ENCODE data around the gene FRMD1.

Gene FRMD1

DNA sequence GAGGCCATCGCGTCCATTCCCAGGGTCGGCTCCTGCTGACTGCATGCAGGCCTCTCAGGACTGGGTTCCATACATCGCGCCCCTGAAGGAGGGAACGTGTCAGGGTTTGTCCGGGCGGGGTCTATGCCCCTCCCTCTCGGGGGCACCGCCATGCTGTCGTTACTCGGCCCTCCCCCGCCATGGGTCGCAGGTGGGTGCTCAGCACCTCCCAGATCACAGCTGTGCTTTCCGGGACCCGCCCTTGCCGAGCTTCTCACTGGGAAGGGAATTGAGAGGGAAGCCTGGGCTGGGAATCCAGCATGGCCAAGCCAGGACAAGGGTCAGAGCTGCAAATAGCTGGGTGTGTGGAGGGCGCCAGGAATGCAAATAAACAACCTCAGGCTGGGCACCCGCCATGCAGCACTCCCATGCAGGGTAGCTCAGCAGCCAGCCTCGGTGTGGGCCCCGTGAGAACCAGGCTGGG, at the start of gene FRMD1:
TSS of gene FRMD1 (minus strand) at position 270 of the 463 bp plus-strand sequence. CDS start at position 152, 118 bp downstream.
- no peak for ATAC-seq
- DNase-seq, result no peak
- no peaks in the 10 kb centered on the region for H3K4me1 Mint-ChIP-seq
- H3K27me3 Mint-ChIP-seq, result no peaks in the 10 kb centered on the region
- H3K27ac Mint-ChIP-seq, result no peak within 1 kb of the TSS
- H3K4me3 Mint-ChIP-seq, result no peak within 1 kb of the TSS
- H3K36me3 Mint-ChIP-seq (ENCODE audit: low read depth), result no peaks in the 10 kb centered on the region
- H3K9me3 Mint-ChIP-seq, result no peaks in the 10 kb centered on the region

DNA sequence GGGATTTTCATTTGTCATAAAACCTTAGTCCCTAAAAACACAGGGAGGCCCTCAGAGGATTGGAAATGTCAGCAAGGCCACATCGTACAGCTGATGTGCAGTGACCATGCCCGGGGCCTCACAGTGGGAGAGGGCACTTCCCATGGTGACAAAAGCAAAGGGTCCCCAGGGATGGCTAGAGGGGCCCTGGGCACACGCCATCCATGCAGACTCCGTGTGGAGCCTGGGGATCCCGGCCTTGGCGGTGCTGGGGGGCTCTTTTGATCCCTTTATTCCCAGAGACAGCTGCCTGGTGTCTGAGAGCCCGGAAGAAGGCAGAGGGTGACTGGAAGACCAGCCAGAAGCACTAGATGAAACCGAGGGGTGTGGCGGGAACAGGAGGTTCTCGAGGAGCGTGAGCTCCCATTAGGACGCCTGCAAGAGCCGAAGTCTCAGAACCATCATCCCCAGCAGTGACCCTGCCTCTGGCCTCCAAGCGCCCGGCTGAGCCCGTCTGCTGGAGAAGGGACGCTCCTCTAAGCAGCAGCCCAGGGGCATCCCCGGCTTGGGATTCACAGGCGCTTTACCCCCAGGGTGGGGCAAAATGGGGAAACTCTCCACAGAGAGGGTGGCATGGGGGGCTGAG, 49.1 kb upstream of the FRMD1 start:
- Mint-ChIP-seq H3K27me3 (peaks cover 8% of the 10 kb centered on the region), H3K4me3 (no peak overlapping the region), H3K9me3 (peaks cover under 1% of the 10 kb centered on the region), H3K36me3 (ENCODE audit: low read depth) (no peaks in the 10 kb centered on the region), H3K27ac (no peak overlapping the region), H3K4me1 (no peaks in the 10 kb centered on the region)
- DNase-seq (no peak), ATAC-seq (no peak)

DNA sequence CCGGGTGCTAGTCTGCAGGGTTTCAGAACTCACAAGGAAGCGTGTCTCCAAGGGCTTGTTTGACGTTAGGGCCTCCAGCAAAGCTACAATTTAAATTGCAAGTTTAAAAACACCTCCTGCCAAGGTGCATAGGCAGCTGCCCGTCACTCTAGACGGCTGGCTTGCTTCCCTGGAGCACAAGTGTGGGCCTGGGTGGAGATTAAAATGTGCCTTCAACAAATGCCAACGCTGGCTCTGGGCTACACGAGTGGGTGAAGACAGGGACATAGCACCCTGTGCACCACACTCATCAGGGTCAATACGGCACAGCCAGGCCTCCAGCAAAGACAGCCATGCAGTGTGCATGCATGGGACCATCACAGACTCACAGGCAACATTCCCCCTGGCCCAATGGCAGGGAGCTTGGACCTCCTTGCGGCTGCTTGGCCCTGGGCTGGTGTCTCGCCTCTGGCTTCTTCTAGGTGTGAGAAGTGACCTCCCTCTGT, 48.4 kb upstream of the FRMD1 start:
- Mint-ChIP-seq H3K4me3 (no peak overlapping the region), H3K27me3 (peaks cover 8% of the 10 kb centered on the region), H3K4me1 (no peaks in the 10 kb centered on the region), H3K27ac (no peak overlapping the region), H3K9me3 (peaks cover 4% of the 10 kb centered on the region), H3K36me3 (ENCODE audit: low read depth) (no peaks in the 10 kb centered on the region)
- ATAC-seq (no peak), DNase-seq (no peak)

DNA sequence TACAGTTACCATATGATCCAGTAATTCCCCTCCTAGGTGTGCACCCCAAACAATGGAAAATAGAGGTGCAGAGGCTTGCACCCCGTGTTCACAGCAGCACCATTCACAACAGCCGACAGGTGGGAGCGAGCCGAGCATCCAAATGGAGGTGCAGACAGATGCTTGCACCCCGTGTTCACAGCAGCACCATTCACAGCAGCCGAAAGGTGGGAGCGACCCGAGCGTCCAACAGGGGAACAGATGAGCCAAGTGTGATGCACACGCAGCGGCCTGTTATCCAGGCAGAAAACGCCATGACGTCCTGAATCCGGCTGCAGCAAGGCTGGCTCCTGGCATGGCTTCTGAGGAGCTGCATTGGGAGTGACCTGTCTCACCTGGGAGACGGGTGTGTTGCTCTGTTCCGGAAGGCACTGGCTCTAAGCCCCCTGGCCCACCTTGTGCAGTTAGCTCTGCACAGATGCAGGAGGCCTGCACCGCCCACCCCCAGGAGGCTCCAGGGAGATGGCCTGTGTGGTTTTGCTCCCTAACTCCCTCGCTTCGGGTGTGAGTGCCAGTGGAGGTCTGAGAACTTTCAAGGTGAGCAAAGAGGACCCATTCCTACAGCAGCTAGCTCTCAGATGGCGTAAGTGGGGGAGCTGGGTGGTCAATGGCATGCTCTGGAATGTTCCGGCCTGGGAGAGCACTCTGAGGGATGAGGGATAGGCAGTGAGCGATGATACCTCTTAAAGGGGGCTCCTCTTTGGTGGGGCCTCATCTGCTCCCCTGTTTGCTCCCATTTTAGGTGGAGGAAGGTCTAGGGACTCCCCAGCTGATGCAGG, 47.8 kb upstream of the FRMD1 start:
- H3K27ac Mint-ChIP-seq, result no peak overlapping the region
- H3K9me3 Mint-ChIP-seq, result peaks cover 4% of the 10 kb centered on the region
- ATAC-seq, result no peak
- H3K27me3 Mint-ChIP-seq, result peaks cover 6% of the 10 kb centered on the region
- H3K4me1 Mint-ChIP-seq, result no peaks in the 10 kb centered on the region
- no peaks in the 10 kb centered on the region for H3K36me3 Mint-ChIP-seq (ENCODE audit: low read depth)
- H3K4me3 Mint-ChIP-seq, result no peak overlapping the region
- no peak for DNase-seq

DNA sequence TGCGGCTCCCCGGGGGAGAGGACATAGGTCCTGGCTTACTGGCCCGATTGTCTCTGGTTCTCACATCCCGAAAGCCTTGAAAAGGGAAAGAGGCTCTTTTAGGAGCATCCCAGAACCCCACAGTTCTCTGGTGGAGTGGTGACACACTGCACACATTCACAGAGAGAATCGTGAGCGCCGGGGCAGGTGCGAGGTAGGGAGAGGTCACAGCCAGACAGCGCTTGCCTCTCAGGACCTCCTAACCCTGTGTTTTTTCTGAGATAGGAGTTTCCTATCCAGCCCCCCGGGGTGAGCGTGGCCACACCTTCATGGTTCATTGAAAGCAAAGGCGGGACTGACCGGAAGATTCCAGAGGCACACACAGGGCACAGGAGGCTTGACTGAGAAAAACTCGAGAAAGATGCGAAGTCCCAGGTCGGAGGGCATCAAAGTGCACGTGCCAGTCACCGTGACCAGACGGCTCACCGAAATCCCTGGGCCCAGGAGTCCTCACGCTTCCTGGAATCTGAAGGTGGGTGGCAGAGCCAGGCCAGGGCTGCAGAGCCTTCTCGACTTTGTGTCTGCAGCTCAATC, 46.5 kb upstream of the FRMD1 start:
- Mint-ChIP-seq H3K36me3 (ENCODE audit: low read depth) (no peaks in the 10 kb centered on the region), H3K9me3 (peaks cover 4% of the 10 kb centered on the region), H3K4me1 (peaks cover 3% of the 10 kb centered on the region), H3K27ac (no peak overlapping the region), H3K27me3 (no peaks in the 10 kb centered on the region), H3K4me3 (no peak overlapping the region)
- ATAC-seq, result no peak
- DNase-seq, result no peak

DNA sequence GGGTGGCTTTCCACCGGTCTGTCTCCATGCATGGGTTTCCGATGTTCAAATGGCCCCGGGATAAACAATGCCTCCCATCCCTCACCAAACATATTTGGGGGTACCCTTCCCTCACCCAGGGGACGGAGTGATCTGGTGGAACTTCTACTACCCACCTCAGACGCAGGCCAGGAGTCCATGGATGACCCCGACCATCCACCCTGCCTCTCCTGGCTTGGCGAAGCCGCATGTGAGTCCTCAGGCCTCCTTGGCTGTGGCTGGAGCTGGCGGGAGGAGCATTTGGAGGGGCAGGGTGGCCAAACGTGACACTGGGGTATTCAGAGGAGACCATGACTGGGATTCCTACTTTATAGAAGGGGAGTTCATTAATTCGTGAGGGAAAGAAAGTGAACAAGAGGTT, 45.9 kb upstream of the FRMD1 start:
- ATAC-seq (no peak), DNase-seq (no peak)
- Mint-ChIP-seq H3K4me1 (peaks cover 3% of the 10 kb centered on the region), H3K27me3 (no peaks in the 10 kb centered on the region), H3K4me3 (no peak overlapping the region), H3K36me3 (ENCODE audit: low read depth) (no peaks in the 10 kb centered on the region), H3K27ac (no peak overlapping the region), H3K9me3 (peaks cover 4% of the 10 kb centered on the region)

DNA sequence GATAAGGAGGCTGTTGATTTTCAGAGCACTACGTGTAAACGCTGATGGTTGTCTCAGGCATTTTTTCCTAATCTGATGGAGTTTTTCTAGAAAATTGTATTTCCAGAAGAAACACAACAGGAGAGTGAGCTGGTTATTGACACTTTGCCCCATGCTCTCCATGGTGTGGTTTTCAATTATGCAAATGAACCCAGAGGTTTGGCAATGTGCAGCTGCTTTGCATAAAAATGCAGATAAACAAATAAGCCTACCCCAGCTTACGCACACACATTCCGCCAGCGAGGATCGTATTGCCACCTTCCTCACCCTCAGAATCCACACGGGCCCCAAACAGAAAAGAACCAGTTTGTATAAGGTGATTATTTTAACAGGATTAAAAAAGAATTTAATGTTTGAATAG, 45.1 kb upstream of the FRMD1 start:
- Mint-ChIP-seq H3K9me3 (peaks cover 4% of the 10 kb centered on the region), H3K4me1 (peaks cover 3% of the 10 kb centered on the region), H3K27ac (no peak overlapping the region), H3K27me3 (no peaks in the 10 kb centered on the region), H3K4me3 (no peak overlapping the region), H3K36me3 (ENCODE audit: low read depth) (no peaks in the 10 kb centered on the region)
- no peak for ATAC-seq
- no peak for DNase-seq

DNA sequence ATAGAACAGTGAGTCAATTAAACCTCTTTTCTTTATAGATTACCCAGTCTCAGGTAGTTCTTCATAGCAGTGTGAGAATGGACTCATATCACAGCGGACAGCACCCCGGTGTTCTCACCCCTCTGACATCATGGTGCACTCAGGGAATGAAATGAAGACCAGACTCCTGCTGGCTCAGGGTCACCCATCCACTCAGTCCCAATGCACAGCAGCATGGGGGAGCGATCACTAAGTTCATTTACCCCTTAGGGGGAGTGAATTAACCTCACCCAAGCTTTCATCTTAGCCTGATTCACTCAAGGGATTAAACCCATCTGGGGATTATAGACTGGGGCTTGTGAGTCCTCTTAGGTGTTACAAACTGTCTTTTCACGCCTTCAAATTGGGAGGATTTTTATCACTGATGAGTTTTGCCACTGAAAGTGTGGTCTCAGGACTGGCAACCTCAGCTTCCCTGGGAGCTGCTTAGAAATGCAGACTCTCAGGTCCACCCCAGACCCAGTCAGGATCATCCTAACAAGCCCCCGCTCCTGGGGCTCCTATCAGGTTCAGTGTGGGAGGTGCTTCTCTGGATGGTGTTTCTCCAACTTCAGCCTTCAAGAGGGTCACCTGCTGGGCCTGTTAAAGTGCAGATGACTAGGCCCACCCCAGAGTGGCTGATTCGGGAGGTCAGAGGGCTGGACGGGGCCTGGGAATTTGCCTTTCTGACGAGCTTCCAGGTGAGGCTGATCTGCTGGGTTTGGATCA, 44.3 kb upstream of the FRMD1 start:
- Mint-ChIP-seq H3K4me1 (peaks cover 3% of the 10 kb centered on the region), H3K9me3 (peaks cover 4% of the 10 kb centered on the region), H3K27ac (no peak overlapping the region), H3K27me3 (no peaks in the 10 kb centered on the region), H3K4me3 (no peak overlapping the region), H3K36me3 (ENCODE audit: low read depth) (no peaks in the 10 kb centered on the region)
- ATAC-seq, result no peak
- DNase-seq, result no peak

DNA sequence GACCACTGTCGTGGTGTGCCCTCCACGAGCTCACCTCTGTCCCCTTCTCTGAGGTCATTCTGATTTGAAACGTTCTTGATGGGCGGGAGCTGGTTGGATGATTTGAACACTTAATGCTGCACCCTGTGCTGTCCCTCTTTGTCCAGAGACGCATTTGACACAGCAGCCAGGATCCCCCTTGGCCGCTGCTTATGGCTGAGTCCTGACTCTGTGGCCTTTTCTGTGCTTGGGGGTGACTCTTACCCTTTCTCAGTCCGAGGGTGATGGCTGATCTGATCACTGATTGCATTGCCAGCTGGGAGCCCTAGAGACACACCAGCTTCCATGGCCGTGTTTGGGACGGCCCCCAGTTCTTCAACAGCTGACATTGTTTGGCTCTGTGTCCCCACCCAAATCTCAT, 43.5 kb upstream of the FRMD1 start:
- Mint-ChIP-seq H3K4me3 (no peak overlapping the region), H3K36me3 (ENCODE audit: low read depth) (no peaks in the 10 kb centered on the region), H3K4me1 (peaks cover 3% of the 10 kb centered on the region), H3K27ac (no peak overlapping the region), H3K27me3 (no peaks in the 10 kb centered on the region), H3K9me3 (peaks cover 4% of the 10 kb centered on the region)
- ATAC-seq (no peak), DNase-seq (no peak)

DNA sequence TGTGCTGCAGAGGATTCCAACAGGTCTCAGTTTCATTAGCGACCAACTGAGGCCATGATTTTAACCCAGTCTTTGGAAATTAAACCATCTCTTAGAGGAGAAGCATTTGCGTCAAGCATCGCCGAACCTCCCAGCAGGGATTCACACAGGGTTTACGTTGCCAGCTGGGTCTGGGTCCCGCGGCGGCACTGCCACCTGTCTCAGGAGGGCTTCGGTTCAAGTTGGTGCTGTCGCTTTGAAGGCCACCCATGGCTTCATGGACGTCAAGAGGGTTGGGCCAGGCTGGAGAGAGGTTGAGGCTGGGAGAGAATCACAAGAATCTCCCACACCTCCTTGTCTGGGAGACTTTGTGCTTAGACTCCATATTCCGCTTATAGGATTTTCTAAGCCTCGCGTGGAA, 43.0 kb upstream of the FRMD1 start:
- Mint-ChIP-seq H3K4me3 (no peak overlapping the region), H3K4me1 (peaks cover 3% of the 10 kb centered on the region)

DNA sequence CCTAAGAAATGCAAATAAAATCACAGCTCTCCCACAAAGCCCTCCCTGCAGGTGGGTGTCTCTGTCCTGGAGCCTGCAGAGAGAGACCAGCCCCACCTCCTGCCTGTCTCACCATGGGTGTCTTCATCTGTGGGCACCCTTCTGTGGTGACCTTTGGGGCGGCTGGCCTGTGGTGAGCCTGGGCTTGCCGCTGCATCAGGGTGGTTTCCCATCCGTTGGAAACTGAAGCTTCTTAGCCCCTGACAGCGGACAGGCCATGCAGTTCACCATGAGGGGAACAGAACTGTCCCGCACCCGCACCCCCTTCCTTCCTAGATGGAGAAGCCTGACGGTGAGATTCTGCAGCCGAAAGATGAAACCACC, 42.3 kb upstream of the FRMD1 start:
- DNase-seq (no peak), ATAC-seq (peak; percentile 51)
- Mint-ChIP-seq H3K9me3 (peaks cover 4% of the 10 kb centered on the region), H3K27ac (peak overlapping the region; percentile 59), H3K27me3 (no peaks in the 10 kb centered on the region), H3K4me1 (peaks cover 3% of the 10 kb centered on the region), H3K4me3 (no peak overlapping the region), H3K36me3 (ENCODE audit: low read depth) (no peaks in the 10 kb centered on the region)

More for the DNA sequence above, 43.0 kb upstream of the FRMD1 start:
- DNase-seq (no peak), ATAC-seq (no peak)
- Mint-ChIP-seq H3K9me3 (peaks cover 4% of the 10 kb centered on the region), H3K27ac (no peak overlapping the region), H3K27me3 (no peaks in the 10 kb centered on the region), H3K36me3 (ENCODE audit: low read depth) (no peaks in the 10 kb centered on the region)

DNA sequence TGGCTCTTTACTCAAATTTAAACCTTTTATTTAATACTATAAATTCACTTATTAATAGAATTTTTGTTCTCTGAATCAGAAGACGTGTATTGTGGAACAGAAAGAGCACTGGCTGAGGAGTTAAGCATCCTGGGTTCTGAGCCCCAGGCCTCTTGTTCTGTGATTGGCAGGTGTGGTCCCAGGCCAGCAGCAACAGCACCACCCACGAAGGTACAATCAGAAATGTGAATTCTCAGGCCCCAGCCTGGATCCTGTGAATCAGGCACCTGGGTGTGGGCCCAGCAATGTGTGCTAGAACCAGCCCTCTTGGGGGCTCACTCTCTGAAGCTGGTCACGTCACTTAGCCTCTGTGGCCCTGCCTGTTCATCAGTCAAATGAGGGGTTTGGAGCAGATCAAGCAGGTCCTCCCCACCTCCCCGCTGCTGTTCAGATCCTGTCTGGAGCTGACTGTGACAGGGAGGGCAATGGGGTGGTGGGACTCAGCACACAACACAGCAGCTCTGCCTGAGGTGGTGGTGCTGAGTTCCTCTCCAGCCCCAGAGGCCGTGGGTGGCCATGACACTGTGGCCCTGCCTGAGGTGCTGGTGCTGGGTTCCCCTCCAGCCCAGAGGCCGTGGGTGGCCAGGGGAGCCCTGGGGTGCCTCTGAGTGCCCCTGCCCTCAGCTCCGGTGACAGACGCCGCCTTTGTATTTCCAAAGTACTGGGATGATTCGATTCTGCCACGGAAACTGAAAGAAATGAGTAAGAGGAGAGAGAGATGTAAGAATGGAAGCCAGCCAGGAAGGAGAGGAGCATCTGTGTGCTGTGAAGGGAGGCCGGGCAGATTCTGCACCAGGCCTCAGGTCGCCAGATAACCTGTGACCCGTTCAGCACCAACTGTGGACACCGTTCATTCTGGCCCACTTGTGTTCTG, 41.6 kb upstream of the FRMD1 start:
- H3K27ac Mint-ChIP-seq, result peak overlapping the region; percentile 59

DNA sequence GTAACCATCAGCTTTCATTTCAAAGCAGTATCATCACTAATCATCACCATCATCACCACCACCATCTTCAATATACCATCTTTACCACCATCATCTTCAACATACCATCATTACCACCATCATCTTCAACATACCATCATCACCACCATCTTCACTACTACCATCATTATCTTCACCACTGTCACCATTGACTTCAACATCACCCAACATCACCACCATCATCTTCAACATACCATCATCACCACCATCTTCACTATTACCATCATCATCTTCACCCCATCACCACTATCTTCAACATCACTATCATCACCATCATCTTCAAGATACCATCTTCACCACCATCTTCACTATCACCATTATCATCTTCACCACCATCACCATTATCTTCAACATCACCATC, 40.5 kb upstream of the FRMD1 start:
- no peak for ATAC-seq
- Mint-ChIP-seq H3K27me3 (no peaks in the 10 kb centered on the region), H3K4me3 (no peak overlapping the region), H3K27ac (no peak overlapping the region), H3K9me3 (peaks cover 9% of the 10 kb centered on the region), H3K36me3 (ENCODE audit: low read depth) (no peaks in the 10 kb centered on the region), H3K4me1 (peaks cover 3% of the 10 kb centered on the region)
- no peak for DNase-seq

More for the DNA sequence above, 41.6 kb upstream of the FRMD1 start:
- Mint-ChIP-seq H3K9me3 (peaks cover 5% of the 10 kb centered on the region), H3K36me3 (ENCODE audit: low read depth) (no peaks in the 10 kb centered on the region), H3K27me3 (no peaks in the 10 kb centered on the region), H3K4me1 (peaks cover 3% of the 10 kb centered on the region), H3K4me3 (no peak overlapping the region)
- DNase-seq (peak; percentile 19), ATAC-seq (peak; percentile 76)

DNA sequence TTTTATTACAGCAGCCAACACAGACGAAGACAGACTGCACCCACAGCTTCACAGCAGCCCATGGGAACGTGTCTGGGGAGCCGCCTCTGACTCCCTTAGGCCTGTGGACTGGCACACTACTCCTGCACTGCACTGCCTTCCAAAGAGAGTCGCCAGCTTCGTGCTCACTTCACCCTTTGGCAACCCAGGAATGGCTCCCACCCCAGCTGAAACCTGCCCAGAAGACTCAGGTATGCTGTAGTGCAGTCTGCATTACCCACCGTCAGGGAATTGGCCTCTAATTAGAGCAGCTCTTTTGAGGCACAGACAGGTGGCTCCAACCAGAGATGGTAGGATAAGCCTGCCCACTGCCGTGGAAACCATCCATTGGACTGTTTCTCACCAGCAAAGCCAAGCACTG, 39.9 kb upstream of the FRMD1 start:
- Mint-ChIP-seq H3K4me3 (no peak overlapping the region), H3K9me3 (peaks cover 9% of the 10 kb centered on the region), H3K27me3 (no peaks in the 10 kb centered on the region), H3K27ac (no peak overlapping the region), H3K4me1 (peaks cover 3% of the 10 kb centered on the region), H3K36me3 (ENCODE audit: low read depth) (no peaks in the 10 kb centered on the region)
- ATAC-seq (no peak), DNase-seq (no peak)
